Smooth muscle cell (in vitro differentiated cells): Measurements from ENCODE around the gene ZNF385B. TPM values are rescaled to one million over a fixed set of nuclear protein-coding genes. Genes with fewer than 3 reads are reported as not detected.

ENCODE experiments used
- DNase-seq: peaks from one replicate; lab custom pipeline; 2025; ENCODE audit not compliant: unreplicated experiment; lab: John Stamatoyannopoulos, UW
- H2AFZ ChIP-seq: fragments of 200-600 bp; sonication (generic); 2 replicates; pipeline ENCODE4 v1.6.0; 2016; ENCODE audit warnings: antibody characterized with exemption, low read depth, mild to moderate bottlenecking
- H3F3A ChIP-seq: fragments of 200-600 bp; sonication (generic); 2 replicates; pipeline ENCODE4 v1.6.0; 2017; ENCODE audit warnings: antibody characterized with exemption, low read depth
- H3K27ac ChIP-seq: fragments of 200-600 bp; sonication (generic); 2 replicates; pipeline ENCODE4 v1.5.1; 2016; ENCODE audit warnings: low read depth, mild to moderate bottlenecking
- H3K27me3 ChIP-seq: fragments of 200-600 bp; sonication (generic); 2 replicates; pipeline ENCODE4 v1.6.1; 2016; ENCODE audit warnings: low read depth, mild to moderate bottlenecking
- H3K36me3 ChIP-seq: fragments of 200-600 bp; sonication (generic); 2 replicates; pipeline ENCODE4 v1.5.1; 2016; ENCODE audit warnings: low read depth
- H3K4me1 ChIP-seq: fragments of 200-600 bp; sonication (generic); 2 replicates; pipeline ENCODE4 v1.5.1; 2016; ENCODE audit warnings: low read depth
- H3K4me2 ChIP-seq: fragments of 200-600 bp; sonication (generic); 2 replicates; pipeline ENCODE4 v1.6.0; 2016; ENCODE audit warnings: mild to moderate bottlenecking
- H3K4me3 ChIP-seq: fragments of 200-600 bp; sonication (generic); 2 replicates; pipeline ENCODE4 v1.5.1; 2016; ENCODE audit warnings: mild to moderate bottlenecking
- H3K79me2 ChIP-seq: fragments of 200-600 bp; sonication (generic); 2 replicates; pipeline ENCODE4 v1.6.0; 2016; ENCODE audit warnings: low read depth, mild to moderate bottlenecking
- H3K9ac ChIP-seq: fragments of 200-600 bp; sonication (generic); 2 replicates; pipeline ENCODE4 v1.6.0; 2016; ENCODE audit warnings: low read depth
- H3K9me3 ChIP-seq: fragments of 200-600 bp; sonication (generic); replicated peaks from 2 replicates; pipeline ENCODE4 v1.5.1; 2016; ENCODE audit warnings: low read depth
- H4K20me1 ChIP-seq: fragments of 200-600 bp; sonication (generic); 2 replicates; pipeline ENCODE4 v1.6.0; 2016; ENCODE audit warnings: low read depth
- CTCF ChIP-seq: fragments of 200-600 bp; sonication (generic); IDR thresholded peaks from 2 replicates; pipeline ENCODE4 v1.5.1; 2017; ENCODE audit warnings: borderline replicate concordance, mild to moderate bottlenecking, antibody characterized with exemption; ENCODE audit not compliant: insufficient read depth, poor library complexity, severe bottlenecking
- WGBS: methylation state at CpG from one replicate; pipeline ENCODE4 v1.1.7; 2016; ENCODE audit warnings: low lambda C conversion rate; 5-methylcytosine and 5-hydroxymethylcytosine counted together
- polyA plus RNA-seq: library from polyadenylated mRNA; unstranded; fragments of >200 nt; fragmentation: Nextera tagmentation; extraction: Ambion mirVana; gene quantifications from 2 replicates; pipeline ENCODE4 v1.2.1, GENCODE V29; 2016
- total RNA-seq: library from RNA; depleted of rRNA; stranded (reverse); fragments of >200 nt; gene quantifications from 2 replicates; pipeline ENCODE4 v1.2.3, GENCODE V29; 2014

ZNF385B gene
- total and polyA plus RNA-seq, 2 experiments from 2014 or later = 1.4 to 3.2 TPM

DNA sequence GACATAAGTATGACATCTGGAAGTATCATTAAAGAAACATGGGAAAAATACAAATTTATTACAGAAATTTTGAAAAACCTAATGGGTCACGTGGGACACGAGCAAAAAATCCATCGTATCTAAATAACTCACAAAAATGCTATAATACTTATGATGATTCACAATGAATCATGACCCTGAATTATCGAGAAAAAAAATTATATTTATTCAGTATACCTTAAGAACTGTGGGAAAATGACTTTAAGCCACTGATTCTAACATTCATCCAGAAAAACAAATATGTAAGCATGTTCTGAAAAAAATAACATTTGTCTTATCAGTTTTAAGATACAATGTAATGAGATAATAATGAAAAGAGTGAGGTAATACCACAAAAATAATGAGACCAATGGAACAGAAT lies 51.8 kb downstream of the ZNF385B start:
- Histone ChIP-seq H3K79me2 (no peaks in the 10 kb centered on the region), H3K4me3 (no peak overlapping the region), H3K4me1 (no peaks in the 10 kb centered on the region), H3K9me3 (no peaks in the 10 kb centered on the region), H3K27me3 (no peaks in the 10 kb centered on the region), H3F3A (no peaks in the 10 kb centered on the region), H3K9ac (no peak overlapping the region), H3K4me2 (no peak overlapping the region), H3K36me3 (no peaks in the 10 kb centered on the region), H2AFZ (no peak overlapping the region), H4K20me1 (no peaks in the 10 kb centered on the region), H3K27ac (no peak overlapping the region)
- 93% methylated on average over 4 of the region's 4 CpGs for WGBS
- no peak for DNase-seq
- TF ChIP-seq CTCF = no peak

DNA sequence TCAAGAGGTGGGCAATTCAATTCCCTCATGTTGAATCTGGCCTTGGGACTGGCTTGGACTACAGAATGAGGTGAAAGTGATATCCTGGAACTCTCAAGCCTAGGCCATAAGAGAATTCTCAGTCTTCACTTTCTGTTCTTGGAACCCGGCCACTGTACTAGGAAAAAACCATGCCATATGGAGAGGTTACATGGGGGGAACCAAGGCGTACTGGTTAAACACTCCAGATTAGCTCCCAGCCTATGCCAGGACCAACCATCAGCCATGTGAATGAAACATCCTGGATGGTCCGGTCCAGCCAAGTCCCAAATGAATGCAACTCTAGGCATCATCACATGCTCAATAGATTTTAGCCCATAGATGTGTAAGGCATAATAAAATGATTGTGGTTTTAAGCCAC lies 56.4 kb downstream of the ZNF385B start:
- Histone ChIP-seq H3K27me3 (no peaks in the 10 kb centered on the region), H3K79me2 (no peaks in the 10 kb centered on the region), H3F3A (no peaks in the 10 kb centered on the region), H3K4me3 (no peak overlapping the region), H3K9me3 (no peaks in the 10 kb centered on the region), H2AFZ (no peak overlapping the region), H3K4me2 (no peak overlapping the region), H4K20me1 (no peaks in the 10 kb centered on the region), H3K36me3 (no peaks in the 10 kb centered on the region), H3K27ac (no peak overlapping the region), H3K9ac (no peak overlapping the region), H3K4me1 (no peaks in the 10 kb centered on the region)
- no peak for TF ChIP-seq CTCF
- 94% methylated on average over 3 of the region's 3 CpGs for WGBS
- DNase-seq = no peak

DNA sequence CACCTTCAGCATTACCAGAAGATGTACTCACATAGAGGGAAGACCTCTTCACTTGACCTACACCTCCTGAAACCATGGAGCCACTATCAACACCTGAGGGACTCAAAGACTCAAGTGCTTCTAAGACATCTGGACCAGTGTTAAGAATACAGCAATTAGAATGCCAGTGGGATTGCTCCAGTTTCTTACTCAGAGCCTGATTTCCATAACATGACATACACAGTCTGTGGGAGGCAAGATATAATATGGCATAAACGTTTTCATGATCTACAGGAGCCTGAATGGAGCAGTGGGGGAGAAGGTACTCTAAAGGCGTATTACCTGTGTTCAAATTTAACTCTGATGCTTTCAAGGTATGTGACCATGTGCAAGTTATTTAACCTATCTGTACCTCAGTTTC lies 57.2 kb downstream of the ZNF385B start:
- no peaks in the 10 kb centered on the region for H3K27me3 ChIP-seq
- no peak for DNase-seq
- 70% methylated on average over 2 of the region's 2 CpGs for WGBS
- no peak overlapping the region for H3K4me2 ChIP-seq
- H3K4me1 ChIP-seq = no peaks in the 10 kb centered on the region
- no peaks in the 10 kb centered on the region for H3K79me2 ChIP-seq
- no peaks in the 10 kb centered on the region for H4K20me1 ChIP-seq
- H3K4me3 ChIP-seq = no peak overlapping the region
- TF ChIP-seq CTCF = no peak
- no peaks in the 10 kb centered on the region for H3K9me3 ChIP-seq
- H2AFZ ChIP-seq = no peak overlapping the region
- H3K9ac ChIP-seq = no peak overlapping the region
- no peaks in the 10 kb centered on the region for H3F3A ChIP-seq
- no peak overlapping the region for H3K27ac ChIP-seq
- no peaks in the 10 kb centered on the region for H3K36me3 ChIP-seq

- Histone ChIP-seq H3K4me2 (no peak overlapping the region), H2AFZ (no peak overlapping the region), H4K20me1 (no peaks in the 10 kb centered on the region), H3F3A (no peaks in the 10 kb centered on the region), H3K79me2 (no peaks in the 10 kb centered on the region), H3K9me3 (no peaks in the 10 kb centered on the region), H3K4me1 (no peaks in the 10 kb centered on the region), H3K36me3 (no peaks in the 10 kb centered on the region), H3K27me3 (no peaks in the 10 kb centered on the region), H3K9ac (no peak overlapping the region), H3K27ac (no peak overlapping the region), H3K4me3 (no peak overlapping the region)
- WGBS = 70% methylated on average over 2 of the region's 2 CpGs
- no peak for DNase-seq
- no peak for TF ChIP-seq CTCF
Observed at GRCh38 chr2:179802051-179802882, 59.1 kb downstream of the ZNF385B start.
